Osteocyte (in vitro differentiated cells): ENCODE measurements around the gene RCSD1. TPM values are rescaled to one million over a fixed set of nuclear protein-coding genes. Genes with fewer than 3 reads are reported as not detected.
A peak's percentile ranks its signal among the peaks of the same experiment; 100 is the strongest.

Source experiments
- DNase-seq: peaks from one replicate; pipeline ENCODE4 v3.0.0; 2021; ENCODE audit warnings: mixed read lengths; ENCODE audit not compliant: unreplicated experiment; ENCODE audit errors: extremely low spot score
- H3K27ac Mint-ChIP-seq: one replicate; pipeline ENCODE4 v1.8.0; 2021; ENCODE audit warnings: mild to moderate bottlenecking, mixed read lengths; ENCODE audit not compliant: unreplicated experiment
- H3K27me3 Mint-ChIP-seq: one replicate; pipeline ENCODE4 v1.8.0; 2021; ENCODE audit warnings: mixed read lengths; ENCODE audit not compliant: unreplicated experiment
- H3K36me3 Mint-ChIP-seq: one replicate; pipeline ENCODE4 v1.8.0; 2021; ENCODE audit warnings: mixed read lengths; ENCODE audit not compliant: unreplicated experiment
- H3K4me1 Mint-ChIP-seq: one replicate; pipeline ENCODE4 v1.8.0; 2021; ENCODE audit warnings: mixed read lengths; ENCODE audit not compliant: unreplicated experiment
- H3K4me3 Mint-ChIP-seq: one replicate; pipeline ENCODE4 v1.8.0; 2021; ENCODE audit warnings: mild to moderate bottlenecking, moderate library complexity, mixed read lengths; ENCODE audit not compliant: unreplicated experiment
- H3K9me3 Mint-ChIP-seq: one replicate; pipeline ENCODE4 v1.8.0; 2021; ENCODE audit warnings: mixed read lengths; ENCODE audit not compliant: unreplicated experiment
- CTCF ChIP-seq: fragments of 200-600 bp; sonication (generic); IDR thresholded peaks from 2 replicates; pipeline ENCODE4 v1.5.0; 2021; ENCODE audit warnings: antibody characterized with exemption, mild to moderate bottlenecking, moderate library complexity
- total RNA-seq: library from RNA; stranded (reverse); gene quantifications from 2 replicates; pipeline ENCODE4 v1.2.1, GENCODE V29; 2021

Gene RCSD1
- total RNA-seq, 1 donor from 2014 or later, result not detected

GRCh38 chr1:167618366-167618765 is 11.7 kb upstream of the RCSD1 start:
- Mint-ChIP-seq H3K27ac (no peak overlapping the region), H3K36me3 (no peaks in the 10 kb centered on the region), H3K4me1 (peaks cover 14% of the 10 kb centered on the region), H3K4me3 (no peak overlapping the region), H3K27me3 (peaks cover 20% of the 10 kb centered on the region), H3K9me3 (peaks cover 6% of the 10 kb centered on the region)
- DNase-seq, result peak; percentile 67
- TF ChIP-seq CTCF, result no peak

- TF ChIP-seq CTCF, result no peak
- Mint-ChIP-seq H3K9me3 (peaks cover 6% of the 10 kb centered on the region), H3K27ac (no peak overlapping the region), H3K27me3 (peaks cover 21% of the 10 kb centered on the region), H3K4me1 (peaks cover 14% of the 10 kb centered on the region), H3K36me3 (no peaks in the 10 kb centered on the region), H3K4me3 (no peak overlapping the region)
- no peak for DNase-seq
These were observed 11.2 kb upstream of the RCSD1 start for GRCh38 chr1:167618789-167619188.

GRCh38 chr1:167620002-167620401 is 10.0 kb upstream of the RCSD1 start:
- Mint-ChIP-seq H3K4me3 (no peak overlapping the region), H3K9me3 (peaks cover 6% of the 10 kb centered on the region), H3K36me3 (no peaks in the 10 kb centered on the region), H3K27me3 (peaks cover 28% of the 10 kb centered on the region), H3K4me1 (peaks cover 14% of the 10 kb centered on the region), H3K27ac (no peak overlapping the region)
- no peak for TF ChIP-seq CTCF
- DNase-seq, result no peak

- Mint-ChIP-seq H3K27ac (no peak overlapping the region), H3K4me1 (peaks cover 13% of the 10 kb centered on the region), H3K27me3 (peaks cover 39% of the 10 kb centered on the region), H3K36me3 (no peaks in the 10 kb centered on the region), H3K9me3 (peaks cover 8% of the 10 kb centered on the region), H3K4me3 (no peak overlapping the region)
- TF ChIP-seq CTCF, result no peak
- no peak for DNase-seq
These were observed 8.2 kb upstream of the RCSD1 start for GRCh38 chr1:167621780-167622313.

GRCh38 chr1:167623951-167624350 is 6.1 kb upstream of the RCSD1 start:
- Mint-ChIP-seq H3K27me3 (peaks cover 39% of the 10 kb centered on the region), H3K4me1 (no peaks in the 10 kb centered on the region), H3K4me3 (no peak overlapping the region), H3K9me3 (peaks cover 8% of the 10 kb centered on the region), H3K36me3 (no peaks in the 10 kb centered on the region), H3K27ac (no peak overlapping the region)
- TF ChIP-seq CTCF, result no peak
- no peak for DNase-seq
